NCI-H187 (cell line): ENCODE results near the gene DENND2A.
"Not testable (repeated sequence)": the region's sequence is repeated elsewhere in the genome, so short reads cannot be mapped to it uniquely, and the experiment has no call there.

Experiments used
- DNase-seq, 2 experiments: peaks; one replicate each; lab custom pipeline; 2025; lab: John Stamatoyannopoulos, UW

The DENND2A gene

GRCh38 chr7:140506788-140507464 is 133.7 kb downstream of the DENND2A start:
- peak; percentile 90 to 97 for DNase-seq

DNA sequence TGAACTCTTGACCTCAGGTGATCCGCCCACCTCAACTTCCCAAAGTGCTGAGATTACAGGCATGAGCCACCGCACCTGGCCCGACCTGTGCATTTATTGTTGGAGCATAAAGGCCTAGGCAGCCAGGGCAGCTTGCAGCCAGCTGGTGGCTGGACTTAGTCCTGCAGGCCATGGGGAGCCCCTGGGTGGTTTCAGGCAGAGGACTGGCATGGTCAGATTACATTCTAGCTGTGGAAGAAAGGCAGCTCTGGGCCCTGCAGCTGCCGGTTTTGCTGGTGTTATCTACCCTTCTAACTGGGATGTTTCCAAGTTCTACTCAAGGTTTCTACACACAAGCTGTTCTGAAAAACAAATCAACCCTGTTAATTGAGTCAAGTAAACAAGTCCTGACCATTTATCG is 138.6 kb downstream of the DENND2A start:
- DNase-seq: no peak

DNA sequence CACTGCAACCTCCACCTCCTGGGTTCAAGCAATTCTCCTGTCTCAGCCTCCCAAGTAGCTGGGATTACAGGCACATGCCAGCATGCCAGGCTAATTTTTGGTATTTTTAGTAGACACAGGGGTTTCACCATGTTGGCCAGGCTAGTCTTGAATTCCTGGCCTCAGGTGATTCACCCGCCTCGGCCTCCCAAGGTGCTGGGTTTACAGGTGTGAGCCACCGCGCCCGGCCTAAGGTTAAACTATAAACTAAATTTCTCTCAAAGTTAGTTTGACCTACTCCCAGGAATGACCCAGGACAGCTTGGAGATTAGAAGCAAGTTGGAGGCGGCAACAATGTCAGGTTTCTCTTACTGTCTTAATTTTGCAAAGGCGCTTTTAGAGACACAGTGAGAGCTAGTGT is 142.8 kb downstream of the DENND2A start:
- not testable (repeated sequence) for DNase-seq

DNA sequence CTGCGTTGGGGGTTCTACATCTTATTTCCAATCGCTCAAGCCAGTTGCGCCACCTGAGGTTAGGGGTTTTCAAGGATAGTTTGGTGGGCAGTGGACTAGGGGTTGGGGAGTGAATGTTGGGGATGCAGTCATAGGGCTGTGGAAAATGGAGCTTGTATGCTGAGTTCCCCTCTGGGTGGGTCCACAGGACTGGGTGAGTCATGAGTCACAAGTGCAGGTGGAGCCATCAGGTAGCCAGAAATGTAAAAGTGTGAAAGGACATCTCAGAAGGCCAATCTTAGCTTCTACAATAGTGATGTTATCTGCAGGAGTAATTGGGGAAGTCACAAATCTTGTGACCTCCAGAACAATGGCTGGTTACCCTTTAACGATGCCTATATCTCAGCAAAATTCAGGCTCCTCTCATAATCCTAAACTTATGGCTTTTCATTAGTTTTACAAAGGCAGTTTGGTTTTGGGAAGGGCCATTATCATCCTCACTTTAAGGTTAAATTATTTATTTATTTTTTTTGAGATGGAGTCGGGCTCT is 143.3 kb downstream of the DENND2A start:
- no peak for DNase-seq

GRCh38 chr7:140495514-140496097 is 145.0 kb downstream of the DENND2A start:
- DNase-seq: no peak

DNA sequence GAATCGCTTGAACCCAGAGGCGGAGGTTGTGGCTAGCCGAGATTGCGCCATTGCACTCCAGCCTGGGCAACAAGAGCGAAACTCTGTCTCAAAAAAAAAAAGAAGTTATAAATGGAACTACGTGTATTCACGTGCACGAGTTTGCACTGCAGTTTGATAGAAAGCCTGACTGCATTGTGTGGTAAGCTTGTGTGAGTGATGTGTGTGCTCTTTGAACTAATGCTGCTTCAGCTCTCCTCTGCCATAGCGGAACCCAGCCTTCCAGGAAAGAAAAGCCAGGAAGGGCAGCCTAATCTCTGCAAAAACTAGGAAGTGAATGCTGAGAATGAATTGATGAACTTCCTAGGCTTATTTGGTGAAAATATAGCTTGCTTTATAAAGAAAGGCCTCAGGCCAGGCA is 145.7 kb downstream of the DENND2A start:
- DNase-seq: no peak

DNA sequence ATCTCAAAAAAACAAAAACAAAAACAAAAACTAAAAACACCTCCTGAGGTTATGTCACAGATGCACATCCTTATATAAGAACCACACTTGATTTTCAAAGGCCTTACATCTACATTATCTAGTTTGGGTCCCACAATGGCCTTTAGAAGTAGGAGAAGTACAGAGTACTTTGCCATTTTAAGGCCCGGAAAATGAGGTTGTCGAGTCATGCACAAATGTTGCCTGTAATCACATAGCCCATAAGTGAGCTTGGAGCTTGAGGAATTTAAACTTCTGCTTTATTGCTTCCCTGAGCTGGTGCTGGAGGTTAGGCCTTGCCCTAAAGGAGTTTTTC is 151.6 kb downstream of the DENND2A start:
- no peak for DNase-seq

- DNase-seq: no peak
Observed at GRCh38 chr7:140485500-140486265, 154.9 kb downstream of the DENND2A start.

GRCh38 chr7:140484951-140485499 is 155.6 kb downstream of the DENND2A start:
- DNase-seq: no peak

DNA sequence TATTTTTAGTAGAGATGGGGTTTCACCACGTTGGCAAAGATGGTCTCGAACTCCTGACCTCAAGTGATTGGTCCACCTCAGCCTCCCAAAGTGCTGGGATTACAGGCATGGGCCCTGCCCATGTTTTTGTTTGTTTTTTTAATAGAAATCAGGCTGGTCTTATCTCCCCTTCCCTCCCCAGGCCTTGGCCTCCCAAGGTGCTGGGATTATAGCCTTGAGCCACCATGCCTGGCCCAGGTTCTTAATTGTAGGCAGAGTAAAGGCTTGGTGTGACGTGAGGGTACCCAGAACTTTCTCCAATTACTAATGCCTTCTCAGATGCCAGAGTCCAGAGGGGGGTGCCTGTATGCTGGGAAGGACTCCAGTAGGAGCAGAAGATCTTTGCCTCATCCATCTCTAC is 156.1 kb downstream of the DENND2A start:
- no peak for DNase-seq

DNA sequence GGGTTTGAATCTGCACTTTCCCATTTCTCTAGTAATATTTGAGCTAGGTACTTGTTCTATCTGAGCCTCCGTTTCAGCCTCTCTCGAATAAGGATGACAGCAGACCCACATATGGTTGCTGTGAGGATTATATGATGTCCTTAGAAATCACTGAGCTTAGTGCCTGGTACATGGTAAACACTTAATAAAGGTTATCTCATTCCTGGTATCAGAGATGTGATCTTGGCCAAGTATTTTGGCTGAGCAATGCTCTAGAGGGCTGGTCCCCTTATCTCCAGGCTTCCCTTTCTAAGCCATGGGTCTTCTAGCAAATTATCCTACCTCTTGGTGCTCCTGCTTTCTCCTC is 160.9 kb downstream of the DENND2A start:
- DNase-seq: no peak

- peak; percentile 98 to 99 for DNase-seq
Observed at GRCh38 chr7:140479062-140479738, 161.4 kb downstream of the DENND2A start, which contains the start of gene MKRN1. Gene MKRN1 (minus strand): TSS chr7:140479505. CDS start chr7:140479344, 161 bp downstream.

- peak in 1 of 2 experiments; percentile 35 for DNase-seq
Observed at GRCh38 chr7:140478246-140479061, 162.2 kb downstream of the DENND2A start.

GRCh38 chr7:140476698-140477261 is 163.8 kb downstream of the DENND2A start:
- no peak for DNase-seq

DNA sequence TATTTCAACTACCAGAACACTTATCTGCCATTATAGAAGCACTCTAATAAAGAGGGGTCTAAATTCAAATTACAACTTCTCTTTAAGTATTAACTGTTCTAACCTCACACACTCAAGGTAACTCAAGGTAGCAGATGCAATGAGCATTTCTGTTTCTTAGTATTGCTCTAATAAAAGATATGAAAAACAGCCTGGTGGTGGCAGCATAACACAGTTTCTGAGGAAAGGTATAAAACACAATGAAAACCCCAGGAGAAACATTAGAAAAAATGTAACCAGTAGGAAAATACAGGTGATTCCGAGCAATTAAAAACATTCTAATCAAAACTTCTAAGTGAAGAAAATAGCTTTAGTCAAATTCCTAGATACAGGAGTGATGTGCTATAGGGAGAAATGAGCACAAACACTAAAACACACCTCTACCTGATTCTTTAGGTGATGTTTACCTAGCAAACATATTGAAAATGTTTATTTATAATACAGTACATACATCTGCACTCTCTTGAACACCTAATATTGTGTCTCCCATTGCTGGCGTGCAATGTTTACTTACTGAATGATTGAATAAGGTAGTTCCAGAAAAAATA is 164.8 kb downstream of the DENND2A start:
- DNase-seq: peak; percentile 38 to 46
